HG03045 (cell line): Measurements from ENCODE around the gene PDE4D.
"Not testable (repeated sequence)": the region's sequence is repeated elsewhere in the genome, so short reads cannot be mapped to it uniquely, and the experiment has no call there.

Experiments used
- ATAC-seq: cut with Tn5 transposase; IDR thresholded peaks from one replicate; pipeline ENCODE4 v1.9.1; 2021; ENCODE audit warnings: mild to moderate bottlenecking, moderate library complexity; ENCODE audit not compliant: unreplicated experiment

PDE4D gene

DNA sequence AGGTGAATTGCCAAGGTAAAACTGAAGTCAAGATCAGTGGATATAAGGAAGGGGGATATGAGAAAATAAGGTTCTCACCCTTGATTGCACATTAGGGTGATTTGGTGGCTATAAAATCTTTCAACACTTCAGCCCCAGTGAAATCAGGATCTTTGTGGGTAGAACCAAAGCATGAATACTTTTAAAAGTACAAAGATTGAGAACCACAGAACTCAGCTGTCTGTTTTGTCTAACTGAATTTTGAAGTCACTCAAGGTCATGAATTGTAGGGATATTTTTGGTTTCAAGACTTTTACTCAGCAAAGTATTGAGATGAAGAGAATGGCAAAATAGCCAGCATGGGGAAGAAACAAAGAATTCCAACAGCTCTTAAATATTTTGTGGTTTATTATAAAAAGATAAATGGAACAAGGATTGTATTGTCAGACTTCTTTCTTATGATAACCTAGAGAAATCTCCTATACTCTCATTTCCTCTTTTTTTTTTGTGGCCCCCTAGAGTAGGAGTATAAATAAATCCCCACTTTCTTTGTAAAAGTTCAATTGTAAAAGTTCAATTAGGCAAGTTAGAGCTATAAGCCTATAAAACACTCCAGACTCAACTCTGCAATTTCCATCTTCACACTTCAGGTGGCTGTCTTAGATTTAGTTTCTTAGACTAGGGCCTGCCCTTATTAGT is 272.9 kb downstream of the PDE4D start:
- ATAC-seq, result no peak

- no peak for ATAC-seq
Observed at GRCh38 chr5:59618644-59619043, 274.9 kb downstream of the PDE4D start.

DNA sequence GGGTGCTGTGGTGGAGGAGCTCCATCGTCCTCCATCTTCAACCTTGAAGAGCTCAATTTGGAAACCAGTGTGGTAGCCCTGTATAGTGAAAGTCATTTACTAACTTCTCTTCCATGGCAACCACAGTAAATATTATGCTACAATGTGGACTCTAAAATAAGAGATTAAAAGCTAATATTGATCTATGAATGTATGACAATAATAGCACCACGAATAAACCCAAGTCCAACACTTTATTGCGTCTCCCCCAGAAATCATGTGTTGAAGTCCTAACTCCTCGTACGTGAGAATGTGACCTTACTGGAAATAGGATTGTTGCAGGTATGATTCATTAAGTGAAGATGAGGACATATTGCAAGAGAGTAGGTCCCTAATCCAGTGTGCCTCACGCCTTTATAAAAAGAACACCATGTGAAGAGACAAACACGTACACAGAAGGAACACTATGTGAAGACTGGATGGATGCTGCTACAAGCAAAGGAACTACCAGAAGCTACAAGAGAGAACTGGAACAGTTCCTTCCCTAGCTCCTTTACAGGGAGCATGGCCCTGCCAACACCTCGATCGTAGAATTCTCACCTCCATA is 276.2 kb downstream of the PDE4D start:
- no peak for ATAC-seq

DNA sequence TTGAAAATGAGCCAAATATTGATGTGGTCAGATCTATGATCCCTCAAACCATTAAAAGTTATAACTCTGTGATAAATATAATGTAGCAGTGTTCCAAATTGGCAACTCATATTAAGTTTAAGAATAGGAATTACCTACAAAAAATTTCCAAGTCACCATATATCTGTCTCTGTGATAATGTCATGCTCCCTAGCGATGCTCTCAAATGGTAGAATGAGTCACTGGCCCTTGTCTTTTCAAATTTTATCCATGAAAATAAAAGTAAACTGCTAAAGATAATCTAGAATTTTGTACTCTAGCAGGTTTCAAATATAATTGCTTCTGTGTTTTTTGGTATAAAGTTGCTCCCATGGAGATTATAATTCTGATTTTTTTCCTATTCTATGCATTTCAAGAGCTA is 277.1 kb downstream of the PDE4D start:
- no peak for ATAC-seq

GRCh38 chr5:59615272-59615671 is 278.3 kb downstream of the PDE4D start:
- ATAC-seq, result no peak

DNA sequence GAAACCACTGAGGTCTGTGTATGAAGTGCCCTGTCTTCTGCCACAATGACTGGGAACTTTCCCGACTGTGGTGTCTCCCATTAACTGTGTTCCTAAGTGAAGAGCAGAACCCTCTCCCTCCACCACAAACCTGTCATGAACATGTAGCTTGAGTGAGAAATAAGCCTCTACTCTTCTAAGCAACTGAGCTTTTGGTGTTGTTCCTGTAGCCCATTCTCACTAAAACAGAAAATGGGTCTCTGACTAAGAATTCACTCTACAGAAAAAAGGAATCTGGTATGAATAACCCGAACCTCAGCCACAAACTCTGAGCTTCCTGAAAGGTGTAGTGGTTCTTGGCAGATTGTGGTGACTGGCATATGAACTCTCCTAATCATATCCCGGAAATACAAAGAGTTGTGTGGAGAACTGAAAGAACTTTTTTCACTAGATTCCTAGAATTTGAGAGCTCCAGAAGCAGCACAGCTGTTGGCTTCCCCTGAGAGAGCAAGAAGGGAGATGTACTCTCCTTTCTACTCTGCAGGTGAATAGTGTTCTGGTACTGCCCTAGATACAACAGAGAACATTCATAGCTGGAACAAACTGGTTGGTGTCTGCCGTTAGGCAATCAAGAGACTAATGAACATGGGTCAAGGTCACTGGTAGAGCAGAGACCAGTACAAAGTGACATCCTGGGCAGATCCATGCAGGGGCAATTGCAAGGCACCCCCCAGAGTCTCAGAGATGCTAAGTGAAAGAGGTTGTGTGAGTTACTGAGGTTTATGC is 283.8 kb downstream of the PDE4D start:
- no peak for ATAC-seq

DNA sequence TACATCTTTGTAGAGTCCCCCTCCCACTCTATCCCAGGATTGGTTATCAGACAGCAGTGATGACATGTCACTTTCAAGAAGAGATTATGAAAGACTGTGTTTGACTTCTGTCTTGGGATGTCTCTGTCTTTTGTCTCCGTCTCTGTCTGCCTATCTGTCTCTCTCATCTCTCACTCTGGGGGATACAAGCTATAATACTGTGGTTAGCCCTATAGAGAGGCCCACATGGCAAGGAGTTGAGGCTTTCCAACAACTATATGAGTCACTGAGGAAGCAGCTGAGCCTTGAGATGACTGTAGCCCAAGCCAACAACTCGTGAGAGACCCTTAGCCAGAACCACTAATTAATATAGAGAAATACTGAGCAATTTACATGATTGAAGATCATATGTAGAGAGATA is 284.8 kb downstream of the PDE4D start:
- ATAC-seq, result peak; percentile 49

- ATAC-seq, result no peak
Observed at GRCh38 chr5:59607138-59607765, 286.3 kb downstream of the PDE4D start.

DNA sequence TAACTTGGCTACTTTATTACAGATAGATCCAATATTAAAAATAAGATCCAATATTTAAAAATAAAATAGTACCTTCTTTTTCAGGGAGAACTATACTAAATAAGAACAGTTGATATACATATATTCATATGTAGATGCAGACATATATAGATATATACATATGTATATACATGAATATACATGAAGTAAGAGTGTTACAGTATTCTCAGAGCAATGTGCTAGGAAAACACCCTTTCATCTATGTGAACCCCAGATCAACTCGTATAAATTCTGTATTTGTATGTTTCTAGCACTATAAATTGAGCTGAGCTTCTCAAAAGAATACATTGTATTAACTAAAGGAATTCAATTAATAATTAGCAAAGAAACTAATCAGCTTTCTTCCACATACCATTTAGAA is 287.6 kb downstream of the PDE4D start:
- ATAC-seq, result no peak

GRCh38 chr5:59604111-59604510 is 289.4 kb downstream of the PDE4D start:
- ATAC-seq, result no peak

DNA sequence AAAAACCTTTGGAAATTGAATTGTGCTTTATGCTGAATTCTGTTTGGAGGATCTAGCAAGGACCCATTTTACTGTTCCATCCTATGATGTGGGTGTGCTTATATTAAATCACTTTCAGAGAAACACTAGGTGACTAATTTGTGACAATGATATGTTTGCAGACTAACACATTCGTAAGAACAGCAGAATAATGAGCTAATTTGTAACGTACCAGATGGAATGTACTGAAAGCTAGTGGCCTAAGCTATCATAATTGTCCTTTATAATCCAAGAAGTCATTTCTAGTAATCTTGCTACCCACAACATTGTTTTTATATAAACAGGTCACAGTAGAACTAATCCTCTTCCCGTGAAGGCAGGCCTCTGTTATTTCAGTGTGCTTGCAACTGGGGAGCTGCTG is 292.5 kb downstream of the PDE4D start:
- ATAC-seq, result no peak

- no peak for ATAC-seq
Observed at GRCh38 chr5:59600153-59600552, 293.4 kb downstream of the PDE4D start.

DNA sequence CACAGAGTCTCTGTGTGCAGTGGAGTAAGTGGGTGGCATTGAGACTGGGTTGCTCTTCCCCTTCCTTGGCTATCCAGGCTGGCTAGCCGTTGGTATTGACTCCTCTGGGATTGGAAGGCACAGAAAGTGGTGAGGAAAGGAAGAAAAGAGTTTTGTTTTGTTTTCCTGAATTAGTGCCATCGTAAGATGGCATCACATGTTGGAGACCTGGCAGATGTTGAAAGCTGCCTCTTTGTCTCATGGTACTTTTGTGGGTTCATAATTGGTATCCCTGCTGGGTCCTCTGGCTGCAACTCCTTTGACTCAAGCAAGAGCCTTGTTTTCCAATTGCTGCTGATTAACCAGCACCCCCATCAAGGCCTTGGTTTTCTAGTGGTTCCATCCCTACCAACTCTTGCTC is 293.8 kb downstream of the PDE4D start:
- ATAC-seq, result no peak

GRCh38 chr5:59598547-59598874 is 295.0 kb downstream of the PDE4D start:
- no peak for ATAC-seq

- no peak for ATAC-seq
Observed at GRCh38 chr5:59597690-59598546, 295.6 kb downstream of the PDE4D start.

DNA sequence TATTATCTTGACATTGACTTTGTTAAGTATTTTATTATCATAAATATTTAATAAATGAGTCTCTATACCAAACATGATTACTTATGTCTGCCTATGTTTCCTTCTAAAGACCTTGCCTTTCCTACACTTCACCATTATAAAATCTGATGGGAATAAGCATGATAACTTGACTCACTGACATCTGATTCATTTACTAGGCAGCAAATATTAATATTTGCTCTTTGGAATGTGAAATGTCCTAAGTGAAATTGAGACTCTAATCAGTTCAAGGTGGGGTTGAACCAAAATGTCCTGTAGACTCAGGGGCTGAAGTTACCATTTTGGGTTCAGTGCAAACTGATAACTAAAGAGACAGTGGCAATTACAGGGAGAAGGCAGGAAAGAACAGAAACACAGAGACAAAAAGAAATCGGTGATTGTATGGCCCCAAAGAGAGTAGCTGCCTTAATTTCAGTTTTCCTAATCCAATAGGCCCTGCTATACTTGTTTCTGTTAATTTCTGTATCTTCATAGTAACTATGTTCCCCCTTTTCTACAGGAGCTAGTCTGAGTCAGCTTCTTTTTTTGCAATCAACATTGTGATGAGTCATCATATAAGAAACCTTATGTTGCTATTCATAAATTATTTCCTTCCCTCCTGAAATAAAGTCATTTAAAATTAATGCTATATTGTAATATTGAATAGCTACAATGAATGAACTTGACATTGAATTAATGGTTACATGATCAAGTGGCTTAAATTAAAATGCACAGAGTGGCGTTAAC is 296.8 kb downstream of the PDE4D start:
- ATAC-seq, result no peak

- not testable (repeated sequence) for ATAC-seq
Observed at GRCh38 chr5:59594118-59594517, 299.4 kb downstream of the PDE4D start.

DNA sequence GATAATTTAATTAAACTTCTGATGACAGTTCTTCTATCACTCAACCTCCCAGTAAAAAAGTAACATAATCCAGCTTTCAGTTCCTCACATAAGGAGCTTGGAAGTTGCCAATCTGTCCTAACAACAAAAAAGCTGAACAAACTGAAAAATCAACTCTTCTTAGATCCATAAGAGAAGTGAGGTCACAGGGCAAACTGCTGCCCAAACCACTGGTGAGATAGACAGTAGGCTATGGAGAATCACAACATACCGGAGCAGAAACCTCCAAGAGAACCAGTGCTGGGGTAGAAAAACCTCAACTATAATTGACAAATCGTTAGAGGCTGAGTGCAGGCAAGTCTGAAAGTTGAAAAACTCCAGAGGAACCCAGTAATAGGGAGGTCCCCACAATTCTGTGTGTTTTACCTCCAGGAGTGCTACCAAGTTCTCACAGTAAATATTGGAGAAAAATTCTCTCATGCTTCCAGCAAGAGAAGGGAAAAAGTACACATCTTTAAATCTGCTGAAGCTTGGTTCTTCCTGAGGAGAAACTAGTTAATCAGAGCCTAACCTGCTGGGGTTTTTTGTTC is 300.0 kb downstream of the PDE4D start:
- no peak for ATAC-seq

GRCh38 chr5:59592101-59592500 is 301.4 kb downstream of the PDE4D start:
- no peak for ATAC-seq

DNA sequence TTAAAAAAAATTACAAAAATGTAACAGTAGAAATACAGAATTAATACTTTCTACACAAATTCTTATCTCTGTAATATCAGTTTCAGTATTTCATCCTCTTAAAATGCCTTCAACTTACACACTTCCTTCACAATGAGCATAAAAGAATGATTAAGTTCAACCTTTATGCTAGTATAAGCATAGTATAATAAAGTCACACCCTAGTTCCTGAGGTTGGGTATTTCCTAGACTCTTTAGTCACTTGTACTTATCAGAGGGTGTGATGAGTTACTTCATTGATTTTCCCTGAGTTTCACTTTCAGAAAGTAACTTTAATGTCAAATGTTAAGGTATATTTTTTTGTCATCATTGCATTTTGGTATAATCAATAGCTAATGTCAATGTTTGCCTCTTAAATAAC is 302.4 kb downstream of the PDE4D start:
- ATAC-seq, result no peak
